ENCODE measurements around the gene SLC27A4.

Gene SLC27A4

GRCh38 chr9:128382261-128382660 lies 41.9 kb downstream of the SLC27A4 start:
- no peak for TF ChIP-seq CTCF (conservative IDR thresholded peaks at IDR 0.05)
- no peak overlapping the region for H3K27ac ChIP-seq

GRCh38 chr9:128383007-128383753 lies 42.9 kb downstream of the SLC27A4 start:
- no peak for TF ChIP-seq CTCF (conservative IDR thresholded peaks at IDR 0.05)
- H3K27ac ChIP-seq: no peak overlapping the region

- no peak for TF ChIP-seq CTCF (conservative IDR thresholded peaks at IDR 0.05)
- no peak overlapping the region for H3K27ac ChIP-seq
Measured at GRCh38 chr9:128383791-128384190, 43.5 kb downstream of the SLC27A4 start.

DNA sequence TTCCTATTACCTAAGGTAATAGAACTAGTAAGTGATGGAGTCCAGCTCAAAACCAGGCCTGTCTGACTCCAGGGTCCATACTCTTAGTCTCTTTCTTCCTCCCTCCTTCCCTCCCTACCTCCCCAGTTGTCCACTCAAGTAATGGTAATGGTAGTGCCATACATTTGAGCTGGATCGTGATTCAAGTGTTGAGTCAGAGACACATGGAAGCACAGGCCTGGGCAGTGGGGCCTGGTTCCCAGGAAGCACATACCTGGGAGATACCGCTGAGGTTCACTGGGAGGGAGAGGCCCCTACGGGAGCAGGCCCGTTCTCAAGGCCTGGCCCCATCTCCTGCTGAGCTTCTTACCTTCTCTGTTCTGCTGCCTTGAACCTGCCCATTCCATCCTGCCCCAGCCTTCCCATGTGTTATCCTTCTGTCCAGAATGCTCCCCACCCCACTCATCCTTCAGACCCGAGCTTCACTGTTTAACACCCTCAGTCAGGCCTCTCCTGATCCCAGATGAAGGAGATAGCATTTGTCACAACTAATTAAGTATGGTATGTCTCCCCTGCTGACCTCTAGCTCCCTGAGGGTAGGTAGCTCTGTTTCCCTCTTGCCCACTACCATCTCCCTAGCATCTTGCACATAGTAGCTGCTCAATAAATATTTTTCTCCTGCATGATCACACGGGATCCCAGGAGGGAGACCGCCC lies 44.6 kb downstream of the SLC27A4 start:
- TF ChIP-seq CTCF (conservative IDR thresholded peaks at IDR 0.05): no peak
- no peak overlapping the region for H3K27ac ChIP-seq

DNA sequence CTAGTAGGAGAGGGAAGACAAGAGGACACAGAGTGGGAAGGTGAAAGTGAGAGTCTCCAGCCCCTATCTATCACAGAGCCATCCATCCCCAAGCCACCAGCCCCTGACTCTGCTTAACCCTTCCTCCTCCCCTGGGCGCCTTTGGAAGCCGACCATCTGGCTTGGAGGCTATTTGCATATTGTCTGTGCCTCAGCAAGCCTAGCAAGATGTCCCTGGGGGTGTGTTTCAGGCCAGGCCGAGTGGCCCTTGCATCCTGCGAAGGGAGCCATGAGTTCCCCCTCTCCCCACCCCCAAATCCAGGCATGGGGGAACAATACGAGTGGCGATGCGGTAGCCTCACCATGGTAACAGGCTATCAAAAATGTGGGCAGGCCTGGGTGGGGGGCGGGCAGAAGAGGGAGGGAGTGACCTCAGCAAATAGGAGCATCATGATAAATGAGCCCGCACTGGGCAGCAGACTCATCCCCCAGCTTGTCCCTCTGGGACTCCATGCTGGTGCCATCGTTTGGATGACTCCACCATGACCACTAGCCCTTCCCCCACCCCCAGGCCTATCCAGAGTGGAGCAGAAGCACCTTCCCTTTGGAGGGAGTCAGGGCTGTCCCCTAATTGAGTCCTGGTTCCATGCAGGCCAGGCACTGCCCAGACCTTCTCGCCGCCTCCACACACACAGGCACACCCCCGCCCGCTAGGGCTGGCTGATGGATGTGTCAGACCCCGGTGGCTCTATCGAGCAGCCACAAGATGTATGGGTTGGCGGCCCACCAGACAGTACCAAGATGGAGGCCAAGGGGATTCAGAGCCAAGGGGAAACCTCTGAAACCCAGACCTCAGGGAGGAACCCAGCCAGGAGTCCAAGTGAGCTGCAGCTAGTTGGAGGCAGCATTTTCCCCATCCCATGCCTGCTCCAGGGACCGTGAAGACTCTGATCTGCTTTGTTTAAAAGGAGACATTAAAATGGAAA lies 45.5 kb downstream of the SLC27A4 start:
- no peak overlapping the region for H3K27ac ChIP-seq
- TF ChIP-seq CTCF (conservative IDR thresholded peaks at IDR 0.05): no peak

DNA sequence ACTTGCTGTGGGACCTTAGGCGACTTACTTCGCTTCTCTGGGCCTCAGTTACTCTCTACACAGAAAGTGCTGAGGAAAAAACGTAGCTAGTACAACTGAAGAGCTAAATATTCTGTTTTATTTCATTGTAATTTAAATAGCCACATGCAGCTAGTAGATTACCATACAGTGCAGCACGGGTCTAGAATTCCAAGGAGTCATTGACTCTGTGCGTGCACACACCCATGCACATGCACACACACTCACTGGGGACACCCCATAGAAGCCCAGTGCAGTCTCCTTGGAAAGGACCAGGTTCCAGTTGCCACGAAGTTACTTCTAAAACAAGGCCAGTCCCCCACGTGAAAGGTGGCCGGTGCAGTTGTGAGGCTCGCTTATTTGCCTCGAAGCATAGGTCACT lies 47.8 kb downstream of the SLC27A4 start:
- no peak overlapping the region for H3K27ac ChIP-seq
- TF ChIP-seq CTCF (conservative IDR thresholded peaks at IDR 0.05): no peak
